ENCODE results near the gene SPACA7. TPM values are rescaled to one million over a fixed set of nuclear protein-coding genes. Genes with fewer than 3 reads are reported as not detected.

Gene SPACA7
- total RNA-seq, 1 donor from 2014 or later, result not detected

- Mint-ChIP-seq H3K27ac (ENCODE audit: unreplicated experiment) (no peak overlapping the region), H3K27me3 (ENCODE audit: unreplicated experiment) (peaks cover 6% of the 10 kb centered on the region), H3K36me3 (ENCODE audit: low read depth, unreplicated experiment) (no peaks in the 10 kb centered on the region), H3K4me3 (ENCODE audit: unreplicated experiment) (no peak overlapping the region), H3K4me1 (ENCODE audit: unreplicated experiment) (peaks cover 10% of the 10 kb centered on the region), H3K9me3 (ENCODE audit: unreplicated experiment) (no peaks in the 10 kb centered on the region)
- TF ChIP-seq, protein P1, sequence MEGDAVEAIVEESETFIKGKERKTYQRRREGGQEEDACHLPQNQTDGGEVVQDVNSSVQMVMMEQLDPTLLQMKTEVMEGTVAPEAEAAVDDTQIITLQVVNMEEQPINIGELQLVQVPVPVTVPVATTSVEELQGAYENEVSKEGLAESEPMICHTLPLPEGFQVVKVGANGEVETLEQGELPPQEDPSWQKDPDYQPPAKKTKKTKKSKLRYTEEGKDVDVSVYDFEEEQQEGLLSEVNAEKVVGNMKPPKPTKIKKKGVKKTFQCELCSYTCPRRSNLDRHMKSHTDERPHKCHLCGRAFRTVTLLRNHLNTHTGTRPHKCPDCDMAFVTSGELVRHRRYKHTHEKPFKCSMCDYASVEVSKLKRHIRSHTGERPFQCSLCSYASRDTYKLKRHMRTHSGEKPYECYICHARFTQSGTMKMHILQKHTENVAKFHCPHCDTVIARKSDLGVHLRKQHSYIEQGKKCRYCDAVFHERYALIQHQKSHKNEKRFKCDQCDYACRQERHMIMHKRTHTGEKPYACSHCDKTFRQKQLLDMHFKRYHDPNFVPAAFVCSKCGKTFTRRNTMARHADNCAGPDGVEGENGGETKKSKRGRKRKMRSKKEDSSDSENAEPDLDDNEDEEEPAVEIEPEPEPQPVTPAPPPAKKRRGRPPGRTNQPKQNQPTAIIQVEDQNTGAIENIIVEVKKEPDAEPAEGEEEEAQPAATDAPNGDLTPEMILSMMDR (IDR thresholded peaks at IDR 0.05; ENCODE audit: unreplicated experiment), result no peak
- DNase-seq (ENCODE audit: low spot score), result no peak
These were observed 30.4 kb upstream of the SPACA7 start for GRCh38 chr13:112345826-112346172.

DNA sequence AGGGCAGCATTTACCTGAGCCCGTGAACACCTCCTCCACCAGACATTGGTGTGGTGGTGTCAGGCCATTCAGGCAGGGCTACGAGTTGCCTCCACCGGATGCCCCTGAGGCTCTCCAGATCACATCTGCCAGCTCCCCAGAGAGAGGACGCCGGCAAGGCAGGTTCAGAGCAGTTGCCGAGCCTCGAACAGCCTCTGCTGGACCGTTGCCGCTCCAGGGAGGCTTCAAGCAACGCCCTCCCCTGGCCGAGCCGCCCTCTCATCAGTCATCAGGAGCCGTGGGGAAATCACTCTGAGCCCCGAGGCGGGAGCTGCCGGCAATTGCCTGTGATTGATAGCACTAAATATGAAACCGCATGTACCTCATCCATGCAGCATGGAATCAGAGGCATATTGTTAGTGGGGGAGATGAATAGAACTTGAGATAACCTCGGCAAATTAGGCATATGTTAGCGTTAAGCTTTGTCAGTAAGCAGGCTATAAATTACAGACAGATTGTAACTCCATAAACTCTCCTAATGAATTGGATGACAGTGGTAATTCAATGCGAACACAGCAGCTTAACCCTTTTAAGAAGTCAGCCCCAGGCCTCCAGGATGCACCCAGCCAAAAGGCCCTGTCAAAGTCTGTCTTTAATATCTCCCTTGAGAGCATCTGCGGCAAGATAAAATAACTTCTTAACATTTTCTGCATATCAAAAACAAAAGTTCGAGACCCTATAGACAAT, 29.8 kb upstream of the SPACA7 start:
- Mint-ChIP-seq H3K27ac (ENCODE audit: unreplicated experiment) (no peak overlapping the region), H3K4me1 (ENCODE audit: unreplicated experiment) (peaks cover 10% of the 10 kb centered on the region), H3K36me3 (ENCODE audit: low read depth, unreplicated experiment) (no peaks in the 10 kb centered on the region), H3K27me3 (ENCODE audit: unreplicated experiment) (peaks cover 6% of the 10 kb centered on the region), H3K4me3 (ENCODE audit: unreplicated experiment) (no peak overlapping the region), H3K9me3 (ENCODE audit: unreplicated experiment) (no peaks in the 10 kb centered on the region)
- TF ChIP-seq, protein P1 (IDR thresholded peaks at IDR 0.05; ENCODE audit: unreplicated experiment), result no peak
- DNase-seq (ENCODE audit: low spot score), result peak; percentile 17

DNA sequence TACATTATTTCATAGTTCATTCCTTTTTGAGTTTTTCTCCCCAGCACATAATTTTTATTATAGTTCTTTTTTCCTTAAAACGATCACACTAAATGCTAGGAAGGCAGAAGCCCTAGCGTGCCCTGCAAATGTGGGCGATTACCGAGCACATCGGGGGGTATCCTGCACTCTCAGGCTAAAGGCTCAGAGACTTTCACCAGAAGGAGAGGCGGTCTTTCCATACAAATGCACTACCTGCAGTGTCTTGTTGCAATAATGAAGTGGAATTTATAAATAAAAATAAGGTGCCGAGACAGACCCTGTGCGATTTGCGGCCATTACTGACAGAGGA, 29.3 kb upstream of the SPACA7 start:
- H3K27me3 Mint-ChIP-seq (ENCODE audit: unreplicated experiment), result peaks cover 6% of the 10 kb centered on the region
- H3K4me1 Mint-ChIP-seq (ENCODE audit: unreplicated experiment), result peaks cover 10% of the 10 kb centered on the region
- DNase-seq (ENCODE audit: low spot score), result no peak

DNA sequence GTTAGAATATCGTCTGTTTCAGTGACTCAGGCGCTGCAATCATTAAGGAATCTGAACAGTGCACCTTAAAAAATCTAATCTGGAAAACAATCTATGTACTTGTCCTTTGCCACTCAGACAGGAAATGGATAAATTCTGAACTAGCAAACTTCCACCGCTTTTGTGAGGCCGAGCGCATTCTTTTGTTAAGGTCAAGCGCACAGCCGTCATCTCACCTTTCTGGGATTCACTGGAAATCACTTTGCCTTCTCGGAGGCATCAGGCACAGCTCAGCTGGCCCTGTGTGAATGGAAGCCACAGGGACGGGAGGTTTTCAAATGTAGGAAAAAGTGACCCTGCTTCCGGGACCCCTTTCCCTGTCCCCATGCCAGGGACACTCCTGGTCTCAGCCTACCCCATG, 28.2 kb upstream of the SPACA7 start:
- no peak overlapping the region for H3K4me3 Mint-ChIP-seq (ENCODE audit: unreplicated experiment)
- no peak for DNase-seq (ENCODE audit: low spot score)
- no peaks in the 10 kb centered on the region for H3K9me3 Mint-ChIP-seq (ENCODE audit: unreplicated experiment)
- H3K36me3 Mint-ChIP-seq (ENCODE audit: low read depth, unreplicated experiment), result no peaks in the 10 kb centered on the region
- peaks cover 4% of the 10 kb centered on the region for H3K27me3 Mint-ChIP-seq (ENCODE audit: unreplicated experiment)
- no peak overlapping the region for H3K27ac Mint-ChIP-seq (ENCODE audit: unreplicated experiment)
- peaks cover 10% of the 10 kb centered on the region for H3K4me1 Mint-ChIP-seq (ENCODE audit: unreplicated experiment)
- TF ChIP-seq, protein P1 (IDR thresholded peaks at IDR 0.05; ENCODE audit: unreplicated experiment), result no peak

More for the DNA sequence above, 29.3 kb upstream of the SPACA7 start:
- Mint-ChIP-seq H3K9me3 (ENCODE audit: unreplicated experiment) (no peaks in the 10 kb centered on the region), H3K4me3 (ENCODE audit: unreplicated experiment) (no peak overlapping the region), H3K27ac (ENCODE audit: unreplicated experiment) (no peak overlapping the region), H3K36me3 (ENCODE audit: low read depth, unreplicated experiment) (no peaks in the 10 kb centered on the region)
- TF ChIP-seq, protein P1 (IDR thresholded peaks at IDR 0.05; ENCODE audit: unreplicated experiment), result no peak

- DNase-seq (ENCODE audit: low spot score), result no peak
These were observed 27.4 kb upstream of the SPACA7 start for GRCh38 chr13:112348642-112349345.

More at GRCh38 chr13:112348642-112349345, 27.4 kb upstream of the SPACA7 start:
- no peak overlapping the region for H3K27ac Mint-ChIP-seq (ENCODE audit: unreplicated experiment)
- no peaks in the 10 kb centered on the region for H3K36me3 Mint-ChIP-seq (ENCODE audit: low read depth, unreplicated experiment)
- H3K9me3 Mint-ChIP-seq (ENCODE audit: unreplicated experiment), result no peaks in the 10 kb centered on the region
- TF ChIP-seq, protein P1 (IDR thresholded peaks at IDR 0.05; ENCODE audit: unreplicated experiment), result no peak
- peaks cover 6% of the 10 kb centered on the region for H3K27me3 Mint-ChIP-seq (ENCODE audit: unreplicated experiment)
- peaks cover 10% of the 10 kb centered on the region for H3K4me1 Mint-ChIP-seq (ENCODE audit: unreplicated experiment)
- no peak overlapping the region for H3K4me3 Mint-ChIP-seq (ENCODE audit: unreplicated experiment)

All from endothelial cell (in vitro differentiated cells).